Nephron (organoid): ENCODE data around the gene PTMS.

ENCODE experiments used
- H3K27ac Mint-ChIP-seq, 3 experiments: 2 replicates each; pipeline ENCODE4 v1.8.0; 2020; ENCODE audit warnings: mixed read lengths in 3 of 3, mild to moderate bottlenecking in 2 of 3, moderate library complexity in 1 of 3
- H3K27me3 Mint-ChIP-seq: 2 replicates; pipeline ENCODE4 v1.8.0; 2021; ENCODE audit warnings: low read depth, mild to moderate bottlenecking, moderate library complexity, mixed read lengths
- H3K36me3 Mint-ChIP-seq: 2 replicates; pipeline ENCODE4 v1.8.0; 2020; ENCODE audit warnings: low read depth, mixed read lengths
- H3K4me1 Mint-ChIP-seq: 2 replicates; pipeline ENCODE4 v1.8.0; 2020; ENCODE audit warnings: mixed read lengths
- H3K4me3 Mint-ChIP-seq, 3 experiments: 2 replicates each; pipeline ENCODE4 v1.8.0; 2020; ENCODE audit warnings: mild to moderate bottlenecking in 3 of 3, mixed read lengths in 3 of 3, moderate library complexity in 2 of 3
- H3K9me3 Mint-ChIP-seq: 2 replicates; pipeline ENCODE4 v1.8.0; 2020; ENCODE audit warnings: mixed read lengths
- CTCF ChIP-seq, 3 experiments: fragments of 200-600 bp; sonication (generic); IDR thresholded peaks; one replicate each; pipeline ENCODE4 v1.5.0; 2021; ENCODE audit warnings: antibody characterized with exemption in 3 of 3; ENCODE audit not compliant: unreplicated experiment in 3 of 3

Gene PTMS

GRCh38 chr12:6750506-6750905 is 15.7 kb upstream of the PTMS start:
- Mint-ChIP-seq H3K27me3 (no peaks in the 10 kb centered on the region), H3K27ac (no peak overlapping the region), H3K4me1 (peaks cover 26% of the 10 kb centered on the region), H3K9me3 (no peaks in the 10 kb centered on the region), H3K36me3 (peaks cover 56% of the 10 kb centered on the region), H3K4me3 (peak overlapping the region; percentile 33 to 62 (median 35))
- no peak for TF ChIP-seq CTCF (IDR thresholded peaks at IDR 0.05; ENCODE audit: unreplicated experiment in 3 of 3)

GRCh38 chr12:6751767-6752166 is 14.4 kb upstream of the PTMS start:
- no peaks in the 10 kb centered on the region for H3K27me3 Mint-ChIP-seq
- peak overlapping the region; percentile 99 for H3K27ac Mint-ChIP-seq
- no peak for TF ChIP-seq CTCF (IDR thresholded peaks at IDR 0.05; ENCODE audit: unreplicated experiment in 3 of 3)
- H3K36me3 Mint-ChIP-seq: peaks cover 51% of the 10 kb centered on the region
- peak overlapping the region; percentile 96 to 99 (median 98) for H3K4me3 Mint-ChIP-seq
- H3K9me3 Mint-ChIP-seq: no peaks in the 10 kb centered on the region
- H3K4me1 Mint-ChIP-seq: peaks cover 26% of the 10 kb centered on the region

- TF ChIP-seq CTCF (IDR thresholded peaks at IDR 0.05; ENCODE audit: unreplicated experiment in 3 of 3): peak; percentile 19 to 53 (median 39)
- no peaks in the 10 kb centered on the region for H3K27me3 Mint-ChIP-seq
- peaks cover 30% of the 10 kb centered on the region for H3K4me1 Mint-ChIP-seq
- peak overlapping the region; percentile 99 for H3K27ac Mint-ChIP-seq
- H3K36me3 Mint-ChIP-seq: peaks cover 47% of the 10 kb centered on the region
- no peaks in the 10 kb centered on the region for H3K9me3 Mint-ChIP-seq
- peak overlapping the region; percentile 96 to 99 (median 98) for H3K4me3 Mint-ChIP-seq
Measured at GRCh38 chr12:6752167-6752920, 13.8 kb upstream of the PTMS start.

- H3K9me3 Mint-ChIP-seq: no peaks in the 10 kb centered on the region
- H3K27me3 Mint-ChIP-seq: no peaks in the 10 kb centered on the region
- H3K36me3 Mint-ChIP-seq: peaks cover 38% of the 10 kb centered on the region
- peak within 1 kb of the TSS; percentile 96 to 99 (median 98) for H3K4me3 Mint-ChIP-seq
- TF ChIP-seq CTCF (IDR thresholded peaks at IDR 0.05; ENCODE audit: unreplicated experiment in 3 of 3): peak in 1 of 3 experiments; percentile 96
- H3K27ac Mint-ChIP-seq: peak within 1 kb of the TSS; percentile 99
- H3K4me1 Mint-ChIP-seq: peaks cover 36% of the 10 kb centered on the region
Measured at GRCh38 chr12:6752921-6753771, 13.0 kb upstream of the PTMS start, which contains the start of gene MLF2. TSS of gene MLF2 (minus strand) at chr12:6753141. CDS start at chr12:6752334, 807 bp downstream.

GRCh38 chr12:6753772-6754356 is 12.3 kb upstream of the PTMS start:
- no peaks in the 10 kb centered on the region for H3K27me3 Mint-ChIP-seq
- peaks cover 41% of the 10 kb centered on the region for H3K4me1 Mint-ChIP-seq
- peak overlapping the region; percentile 96 to 99 (median 98) for H3K4me3 Mint-ChIP-seq
- peaks cover 33% of the 10 kb centered on the region for H3K36me3 Mint-ChIP-seq
- H3K27ac Mint-ChIP-seq: peak overlapping the region; percentile 99
- peak in 2 of 3 experiments; percentile 96 to 98 for TF ChIP-seq CTCF (IDR thresholded peaks at IDR 0.05; ENCODE audit: unreplicated experiment in 3 of 3)
- no peaks in the 10 kb centered on the region for H3K9me3 Mint-ChIP-seq
